Left ventricle myocardium inferior (tissue), 1 donor: ENCODE results near the gene PCSK6. TPM values are rescaled to one million over a fixed set of nuclear protein-coding genes. Genes with fewer than 3 reads are reported as not detected.
A peak's percentile ranks its signal among the peaks of the same experiment; 100 is the strongest.

Source experiments
- DNase-seq: peaks from one replicate; pipeline ENCODE4 v3.0.0-alpha.2; 2020
- H3K27ac ChIP-seq: fragments of 200-600 bp; replicated peaks from 2 replicates; pipeline ENCODE4 v1.8.0; 2021
- H3K27me3 ChIP-seq: fragments of 200-600 bp; 2 replicates; pipeline ENCODE4 v1.8.0; 2021; ENCODE audit warnings: low read depth
- H3K36me3 ChIP-seq: fragments of 200-600 bp; 2 replicates; pipeline ENCODE4 v1.8.0; 2021
- H3K4me1 ChIP-seq: fragments of 200-600 bp; 2 replicates; pipeline ENCODE4 v1.8.0; 2021
- H3K4me3 ChIP-seq: fragments of 200-600 bp; 2 replicates; pipeline ENCODE4 v1.8.0; 2021; ENCODE audit warnings: mild to moderate bottlenecking, moderate library complexity
- H3K9me3 ChIP-seq: fragments of 200-600 bp; replicated peaks from 2 replicates; pipeline ENCODE4 v1.8.0; 2021
- CTCF ChIP-seq: fragments of 200-600 bp; IDR thresholded peaks from 2 replicates; pipeline ENCODE4 v1.8.0; 2021; ENCODE audit warnings: antibody characterized with exemption, mild to moderate bottlenecking, borderline replicate concordance
- intact Hi-C: fragments of 100-400 bp; cut with micrococcal nuclease; formaldehyde crosslinking; loops from one replicate; pipeline ENCODE4 v1.11.0; 2022
- total RNA-seq: library from RNA; stranded (reverse); fragmentation: NEBNext Ultra II Directional; extraction: Animal tissue kit (Norgen Biotek cat#: 25700); gene quantifications from one replicate; pipeline ENCODE4 v1.2.1, GENCODE V29; 2021
- donor health status: DM: no; HTN: yes; CAD: no; lungs with severe emphysema.

PCSK6 gene
- total RNA-seq, 1 donor from 2014 or later, result 28.6 TPM

- DNase-seq, result no peak
- TF ChIP-seq CTCF, result no peak
- Histone ChIP-seq H3K9me3 (no peaks in the 10 kb centered on the region), H3K4me1 (peaks cover 18% of the 10 kb centered on the region), H3K27ac (no peak overlapping the region), H3K4me3 (no peak overlapping the region), H3K36me3 (no peaks in the 10 kb centered on the region), H3K27me3 (peaks cover 7% of the 10 kb centered on the region)
- intact Hi-C loops, result no loop called here
Observed at GRCh38 chr15:101532865-101533264, 43.4 kb upstream of the PCSK6 start.

- peaks cover 28% of the 10 kb centered on the region for H3K4me1 ChIP-seq
- H3K9me3 ChIP-seq, result no peaks in the 10 kb centered on the region
- peaks cover 7% of the 10 kb centered on the region for H3K27me3 ChIP-seq
- TF ChIP-seq CTCF, result no peak
- no peaks in the 10 kb centered on the region for H3K36me3 ChIP-seq
- no peak for DNase-seq
- no peak overlapping the region for H3K27ac ChIP-seq
- intact Hi-C loops, result no loop called here
- no peak overlapping the region for H3K4me3 ChIP-seq
Observed at GRCh38 chr15:101531170-101531569, 41.7 kb upstream of the PCSK6 start.

- intact Hi-C loops, result no loop called here
- H3K9me3 ChIP-seq, result no peaks in the 10 kb centered on the region
- H3K27ac ChIP-seq, result no peak overlapping the region
- H3K36me3 ChIP-seq, result no peaks in the 10 kb centered on the region
- TF ChIP-seq CTCF, result no peak
- no peak for DNase-seq
- H3K27me3 ChIP-seq, result peaks cover 5% of the 10 kb centered on the region
- peaks cover 28% of the 10 kb centered on the region for H3K4me1 ChIP-seq
- no peak overlapping the region for H3K4me3 ChIP-seq
Observed at GRCh38 chr15:101530224-101530958, 40.9 kb upstream of the PCSK6 start.

- no peak for DNase-seq
- no peak overlapping the region for H3K4me3 ChIP-seq
- peaks cover 28% of the 10 kb centered on the region for H3K4me1 ChIP-seq
- peak overlapping the region; percentile 73 for H3K27ac ChIP-seq
- peaks cover under 1% of the 10 kb centered on the region for H3K27me3 ChIP-seq
- no peak for TF ChIP-seq CTCF
- H3K36me3 ChIP-seq, result no peaks in the 10 kb centered on the region
- no peaks in the 10 kb centered on the region for H3K9me3 ChIP-seq
- intact Hi-C loops, result no loop called here
Observed at GRCh38 chr15:101528917-101529299, 39.4 kb upstream of the PCSK6 start.

GRCh38 chr15:101528108-101528916, 38.8 kb upstream of the PCSK6 start:
- peak; percentile 71 for DNase-seq
- Histone ChIP-seq H3K27me3 (peaks cover 6% of the 10 kb centered on the region), H3K4me1 (peaks cover 28% of the 10 kb centered on the region), H3K9me3 (no peaks in the 10 kb centered on the region), H3K4me3 (peak overlapping the region; percentile 14), H3K36me3 (no peaks in the 10 kb centered on the region), H3K27ac (peak overlapping the region; percentile 73)
- TF ChIP-seq CTCF, result no peak
- intact Hi-C loops, result no loop called here
